Measurements from ENCODE around the gene DENND2D.

The DENND2D gene, protein sequence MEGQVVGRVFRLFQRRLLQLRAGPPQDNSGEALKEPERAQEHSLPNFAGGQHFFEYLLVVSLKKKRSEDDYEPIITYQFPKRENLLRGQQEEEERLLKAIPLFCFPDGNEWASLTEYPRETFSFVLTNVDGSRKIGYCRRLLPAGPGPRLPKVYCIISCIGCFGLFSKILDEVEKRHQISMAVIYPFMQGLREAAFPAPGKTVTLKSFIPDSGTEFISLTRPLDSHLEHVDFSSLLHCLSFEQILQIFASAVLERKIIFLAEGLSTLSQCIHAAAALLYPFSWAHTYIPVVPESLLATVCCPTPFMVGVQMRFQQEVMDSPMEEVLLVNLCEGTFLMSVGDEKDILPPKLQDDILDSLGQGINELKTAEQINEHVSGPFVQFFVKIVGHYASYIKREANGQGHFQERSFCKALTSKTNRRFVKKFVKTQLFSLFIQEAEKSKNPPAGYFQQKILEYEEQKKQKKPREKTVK

GRCh38 chr1:111199881-111200801, at the start of gene DENND2D:
Gene DENND2D, minus strand, starts transcription at chr1:111200646. Its CDS starts 187 bp downstream, at chr1:111200459.
- Histone ChIP-seq H3K27ac (no peak within 1 kb of the TSS), H3K9me3 (ENCODE audit: severe bottlenecking) (no peaks in the 10 kb centered on the region), H3K36me3 (no peaks in the 10 kb centered on the region), H3K4me3 (ENCODE audit: low read depth, low read length) (no peak within 1 kb of the TSS), H3K27me3 (ENCODE audit: insufficient read depth, low read depth, severe bottlenecking) (no peaks in the 10 kb centered on the region)
- TF ChIP-seq, protein P1, sequence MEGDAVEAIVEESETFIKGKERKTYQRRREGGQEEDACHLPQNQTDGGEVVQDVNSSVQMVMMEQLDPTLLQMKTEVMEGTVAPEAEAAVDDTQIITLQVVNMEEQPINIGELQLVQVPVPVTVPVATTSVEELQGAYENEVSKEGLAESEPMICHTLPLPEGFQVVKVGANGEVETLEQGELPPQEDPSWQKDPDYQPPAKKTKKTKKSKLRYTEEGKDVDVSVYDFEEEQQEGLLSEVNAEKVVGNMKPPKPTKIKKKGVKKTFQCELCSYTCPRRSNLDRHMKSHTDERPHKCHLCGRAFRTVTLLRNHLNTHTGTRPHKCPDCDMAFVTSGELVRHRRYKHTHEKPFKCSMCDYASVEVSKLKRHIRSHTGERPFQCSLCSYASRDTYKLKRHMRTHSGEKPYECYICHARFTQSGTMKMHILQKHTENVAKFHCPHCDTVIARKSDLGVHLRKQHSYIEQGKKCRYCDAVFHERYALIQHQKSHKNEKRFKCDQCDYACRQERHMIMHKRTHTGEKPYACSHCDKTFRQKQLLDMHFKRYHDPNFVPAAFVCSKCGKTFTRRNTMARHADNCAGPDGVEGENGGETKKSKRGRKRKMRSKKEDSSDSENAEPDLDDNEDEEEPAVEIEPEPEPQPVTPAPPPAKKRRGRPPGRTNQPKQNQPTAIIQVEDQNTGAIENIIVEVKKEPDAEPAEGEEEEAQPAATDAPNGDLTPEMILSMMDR (IDR thresholded peaks at IDR 0.05; ENCODE audit: low read depth, low read length): no peak
- no peak for DNase-seq

DNA sequence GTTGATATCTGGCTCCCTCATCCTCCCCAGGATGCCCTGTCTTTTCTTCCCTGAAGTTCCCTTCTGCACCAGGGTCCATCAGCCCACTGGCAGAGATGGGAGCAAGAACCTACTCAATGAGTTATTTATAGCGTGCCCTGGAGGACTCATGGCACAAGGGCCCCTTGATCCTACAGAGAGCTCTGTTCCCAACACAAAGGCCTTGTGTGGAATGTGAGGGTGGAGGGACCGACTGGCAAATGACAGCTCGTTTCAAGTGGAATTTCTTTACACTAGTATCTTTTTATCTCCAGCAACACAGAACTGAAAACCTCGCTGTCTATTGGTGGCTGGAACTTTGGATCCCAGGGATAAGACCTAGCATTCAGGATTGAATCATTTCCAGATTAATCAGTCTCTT, 49.5 kb upstream of the DENND2D start:
- H3K27me3 ChIP-seq (ENCODE audit: insufficient read depth, low read depth, severe bottlenecking): peaks cover 11% of the 10 kb centered on the region
- TF ChIP-seq, protein P1 (IDR thresholded peaks at IDR 0.05; ENCODE audit: low read depth, low read length): no peak
- no peak for DNase-seq

DNA sequence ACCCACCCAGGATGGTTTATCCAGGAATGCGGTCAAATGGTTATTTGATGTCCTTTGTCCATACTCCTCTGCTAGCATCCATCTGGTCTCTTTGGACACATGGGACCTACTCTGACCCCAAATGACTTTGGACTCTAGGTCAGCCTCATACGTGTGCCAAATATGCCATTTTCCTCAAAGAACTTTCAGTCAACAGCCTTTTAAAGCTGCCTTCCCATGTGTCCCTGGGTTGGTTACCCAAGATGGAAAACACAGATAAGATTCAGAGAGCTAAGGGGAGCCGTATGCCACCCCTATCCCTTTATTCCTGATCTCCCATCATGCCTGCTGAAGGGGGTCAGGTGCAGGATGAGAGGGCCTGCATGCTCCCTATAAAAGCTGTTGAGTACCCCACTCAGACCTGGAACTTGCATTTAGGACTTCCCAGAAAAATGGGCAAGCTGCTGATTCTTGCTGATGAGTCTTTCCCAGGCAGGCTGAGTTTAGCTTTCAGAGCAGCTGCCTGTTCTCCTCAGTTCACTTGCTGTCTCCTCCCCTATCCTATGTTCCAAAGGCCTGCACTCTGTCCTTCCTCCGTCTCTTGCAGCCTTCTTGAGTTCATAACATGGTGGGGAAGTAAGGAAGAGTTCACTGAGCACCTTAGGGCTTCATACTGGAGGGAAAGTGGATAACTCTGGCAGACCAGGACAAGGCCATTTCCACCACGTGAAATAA, 46.8 kb upstream of the DENND2D start:
- Histone ChIP-seq H3K27me3 (ENCODE audit: insufficient read depth, low read depth, severe bottlenecking) (peaks cover 18% of the 10 kb centered on the region), H3K36me3 (no peaks in the 10 kb centered on the region), H3K27ac (no peak overlapping the region), H3K4me3 (ENCODE audit: low read depth, low read length) (no peak overlapping the region), H3K9me3 (ENCODE audit: severe bottlenecking) (no peaks in the 10 kb centered on the region)
- no peak for DNase-seq
- TF ChIP-seq, protein P1 (IDR thresholded peaks at IDR 0.05; ENCODE audit: low read depth, low read length): no peak

More for the DNA sequence above, 49.5 kb upstream of the DENND2D start:
- H3K9me3 ChIP-seq (ENCODE audit: severe bottlenecking): no peaks in the 10 kb centered on the region
- no peaks in the 10 kb centered on the region for H3K36me3 ChIP-seq
- H3K27ac ChIP-seq: no peak overlapping the region
- H3K4me3 ChIP-seq (ENCODE audit: low read depth, low read length): no peak overlapping the region

GRCh38 chr1:111242805-111243523, 42.5 kb upstream of the DENND2D start:
- H3K27ac ChIP-seq: no peak overlapping the region
- no peaks in the 10 kb centered on the region for H3K36me3 ChIP-seq
- H3K4me3 ChIP-seq (ENCODE audit: low read depth, low read length): no peak overlapping the region
- DNase-seq: no peak
- peaks cover 11% of the 10 kb centered on the region for H3K27me3 ChIP-seq (ENCODE audit: insufficient read depth, low read depth, severe bottlenecking)
- no peaks in the 10 kb centered on the region for H3K9me3 ChIP-seq (ENCODE audit: severe bottlenecking)
- TF ChIP-seq, protein P1 (IDR thresholded peaks at IDR 0.05; ENCODE audit: low read depth, low read length): no peak

GRCh38 chr1:111241797-111242196, 41.4 kb upstream of the DENND2D start:
- H3K36me3 ChIP-seq: no peaks in the 10 kb centered on the region
- no peak for DNase-seq
- TF ChIP-seq, protein P1 (IDR thresholded peaks at IDR 0.05; ENCODE audit: low read depth, low read length): no peak

More at GRCh38 chr1:111241797-111242196, 41.4 kb upstream of the DENND2D start:
- peaks cover 11% of the 10 kb centered on the region for H3K27me3 ChIP-seq (ENCODE audit: insufficient read depth, low read depth, severe bottlenecking)
- no peaks in the 10 kb centered on the region for H3K9me3 ChIP-seq (ENCODE audit: severe bottlenecking)
- H3K4me3 ChIP-seq (ENCODE audit: low read depth, low read length): no peak overlapping the region
- no peak overlapping the region for H3K27ac ChIP-seq
